HEK293T (cell line): ENCODE data around the gene ETV6.

Source experiments
- CTCF ChIA-PET: fragments of 350-600 bp; formaldehyde crosslinking; extraction: SDS; loops from one replicate; lab custom pipeline; 2021; ENCODE audit warnings: antibody characterized with exemption, inconsistent platforms; lab: Yijun Ruan, JAX
- POLR2A ChIA-PET: fragments of 350-600 bp; formaldehyde crosslinking; extraction: SDS; loops from one replicate; lab custom pipeline; 2020; ENCODE audit warnings: antibody characterized with exemption, inconsistent platforms; lab: Yijun Ruan, JAX
- DNase-seq: peaks from one replicate; pipeline ENCODE4 v3.0.0; 2012; ENCODE audit warnings: mixed read lengths; ENCODE audit errors: extremely low spot score
- ARNT ChIP-seq: fragments of 450-650 bp; IDR thresholded peaks from 2 replicates; pipeline ENCODE4 v1.6.1; 2017; ENCODE audit warnings: mild to moderate bottlenecking
- BHLHE40 ChIP-seq: fragments of 450-650 bp; IDR thresholded peaks from 2 replicates; pipeline ENCODE4 v1.6.1; 2016; ENCODE audit warnings: mild to moderate bottlenecking, moderate library complexity, borderline replicate concordance
- CTBP1 ChIP-seq: fragments of 450-650 bp; IDR thresholded peaks from 2 replicates; pipeline ENCODE4 v1.6.1; 2016; ENCODE audit warnings: borderline replicate concordance
- ELF4 ChIP-seq: fragments of 450-650 bp; IDR thresholded peaks from 2 replicates; pipeline ENCODE4 v1.6.1; 2017; ENCODE audit warnings: antibody characterized with exemption
- FOXA1 ChIP-seq: fragments of 450-650 bp; IDR thresholded peaks from 2 replicates; pipeline ENCODE4 v1.6.1; 2016; ENCODE audit warnings: mild to moderate bottlenecking
- FOXK2 ChIP-seq: fragments of 450-650 bp; IDR thresholded peaks from 2 replicates; pipeline ENCODE4 v1.6.1; 2016; ENCODE audit warnings: mild to moderate bottlenecking
- FOXM1 ChIP-seq: fragments of 450-650 bp; IDR thresholded peaks from 2 replicates; pipeline ENCODE4 v1.6.1; 2017; ENCODE audit warnings: mild to moderate bottlenecking, borderline replicate concordance
- HDGF ChIP-seq: fragments of 450-650 bp; IDR thresholded peaks from 2 replicates; pipeline ENCODE4 v1.6.1; 2017; ENCODE audit warnings: antibody characterized with exemption, borderline replicate concordance
- L3MBTL2 ChIP-seq: fragments of 450-650 bp; conservative IDR thresholded peaks from 2 replicates; pipeline ENCODE4 v1.6.1; 2016; ENCODE audit warnings: mild to moderate bottlenecking
- LEF1 ChIP-seq: fragments of 450-650 bp; IDR thresholded peaks from 2 replicates; pipeline ENCODE4 v1.6.1; 2017; ENCODE audit warnings: mild to moderate bottlenecking, borderline replicate concordance
- NFRKB ChIP-seq: fragments of 450-650 bp; IDR thresholded peaks from 2 replicates; pipeline ENCODE4 v1.6.1; 2016; ENCODE audit warnings: mild to moderate bottlenecking, moderate library complexity
- SP1 ChIP-seq: fragments of 450-650 bp; IDR thresholded peaks from 2 replicates; pipeline ENCODE4 v1.6.1; 2017
- SUZ12 ChIP-seq: fragments of 450-650 bp; IDR thresholded peaks from 2 replicates; pipeline ENCODE4 v1.6.1; 2016; ENCODE audit warnings: mild to moderate bottlenecking
- TARDBP ChIP-seq: fragments of 450-650 bp; IDR thresholded peaks from 2 replicates; pipeline ENCODE4 v1.6.1; 2016
- ZNF384 ChIP-seq: fragments of 450-650 bp; IDR thresholded peaks from 2 replicates; pipeline ENCODE4 v1.6.1; 2016
- TF ChIP-seq, protein P1 (sequence below): fragments of 450-650 bp; IDR thresholded peaks from 2 replicates; pipeline ENCODE4 v1.6.1; 2016

Gene ETV6

GRCh38 chr12:11824069-11824468 lies 174.6 kb downstream of the ETV6 start:
- no peak for DNase-seq
- ChIA-PET POLR2A (no interaction called here), CTCF (no interaction called here)
- TF ChIP-seq SUZ12 (no peak), HDGF (no peak), FOXK2 (no peak), BHLHE40 (no peak), CTBP1 (no peak), ARNT (no peak), ELF4 (no peak), FOXM1 (no peak)

DNA sequence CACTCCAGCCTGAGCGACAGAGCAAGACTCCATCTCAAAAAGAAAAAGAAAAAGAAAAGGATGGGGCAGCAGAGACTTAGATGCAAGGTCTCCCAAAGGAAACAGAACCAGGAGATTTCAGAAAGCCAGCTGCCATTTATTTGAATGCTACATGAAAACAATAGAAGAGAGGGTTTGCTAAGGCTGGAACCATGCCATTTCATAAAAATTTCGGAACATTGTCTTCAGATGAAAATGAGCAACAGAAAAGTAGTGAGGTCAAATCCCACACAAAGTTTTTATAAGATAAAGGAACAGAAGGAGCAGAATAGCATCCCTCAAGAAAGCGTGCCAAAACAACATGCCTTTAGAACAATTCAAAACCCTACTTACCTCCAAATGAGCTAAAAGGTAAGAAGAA lies 175.3 kb downstream of the ETV6 start:
- no peak for DNase-seq
- ChIA-PET CTCF (interaction anchor here (0.8 kb wide), 1 partner anchor 13 kb away, joined by 3 read pairs; no protein-coding TSS in a partner anchor), POLR2A (no interaction called here)
- TF ChIP-seq BHLHE40: no peak
- no peak for TF ChIP-seq HDGF
- TF ChIP-seq FOXM1: no peak
- TF ChIP-seq SP1: no peak
- TF ChIP-seq FOXA1: no peak
- TF ChIP-seq, protein P1, sequence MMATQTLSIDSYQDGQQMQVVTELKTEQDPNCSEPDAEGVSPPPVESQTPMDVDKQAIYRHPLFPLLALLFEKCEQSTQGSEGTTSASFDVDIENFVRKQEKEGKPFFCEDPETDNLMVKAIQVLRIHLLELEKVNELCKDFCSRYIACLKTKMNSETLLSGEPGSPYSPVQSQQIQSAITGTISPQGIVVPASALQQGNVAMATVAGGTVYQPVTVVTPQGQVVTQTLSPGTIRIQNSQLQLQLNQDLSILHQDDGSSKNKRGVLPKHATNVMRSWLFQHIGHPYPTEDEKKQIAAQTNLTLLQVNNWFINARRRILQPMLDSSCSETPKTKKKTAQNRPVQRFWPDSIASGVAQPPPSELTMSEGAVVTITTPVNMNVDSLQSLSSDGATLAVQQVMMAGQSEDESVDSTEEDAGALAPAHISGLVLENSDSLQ: no peak
- TF ChIP-seq L3MBTL2: no peak
- TF ChIP-seq LEF1: no peak
- TF ChIP-seq CTBP1: no peak
- TF ChIP-seq NFRKB: no peak
- no peak for TF ChIP-seq ELF4
- TF ChIP-seq ARNT: no peak
- no peak for TF ChIP-seq FOXK2

GRCh38 chr12:11825278-11825677 lies 175.8 kb downstream of the ETV6 start:
- CTCF ChIA-PET: interaction anchor here (0.8 kb wide), 1 partner anchor 13 kb away, joined by 3 read pairs; no protein-coding TSS in a partner anchor
- no peak for DNase-seq
- POLR2A ChIA-PET: no interaction called here
- TF ChIP-seq LEF1 (no peak), HDGF (no peak), BHLHE40 (no peak), SP1 (no peak), L3MBTL2 (no peak), FOXM1 (no peak), CTBP1 (no peak), FOXA1 (no peak), TARDBP (no peak), ELF4 (no peak), SUZ12 (no peak), NFRKB (no peak), ZNF384 (no peak), ARNT (no peak), FOXK2 (no peak)
- TF ChIP-seq, protein P1: no peak

DNA sequence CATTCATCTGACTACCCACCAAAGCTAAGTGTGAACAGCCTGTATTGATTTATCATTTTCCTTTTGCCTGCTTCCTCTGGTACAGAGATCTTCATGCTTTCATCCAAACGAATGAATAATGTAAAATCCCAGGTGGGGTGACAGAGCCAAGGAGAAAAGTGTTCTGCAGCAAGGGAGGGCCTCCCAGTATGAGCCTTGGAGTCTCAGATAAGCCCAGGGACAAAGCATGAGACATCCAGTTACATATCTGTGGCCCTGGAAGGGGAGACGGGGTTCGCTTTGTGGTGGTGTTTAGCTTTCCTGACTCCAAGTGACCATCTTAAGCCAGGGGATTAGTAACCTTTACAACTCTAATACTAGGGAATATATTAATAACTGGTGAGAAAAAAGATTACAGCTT lies 177.1 kb downstream of the ETV6 start:
- no peak for TF ChIP-seq SUZ12
- TF ChIP-seq NFRKB: no peak
- no peak for TF ChIP-seq LEF1
- TF ChIP-seq L3MBTL2: no peak
- no peak for TF ChIP-seq ZNF384
- no peak for TF ChIP-seq SP1
- no peak for TF ChIP-seq ARNT
- no peak for TF ChIP-seq FOXK2
- TF ChIP-seq FOXM1: no peak
- TF ChIP-seq HDGF: no peak
- no peak for TF ChIP-seq FOXA1
- TF ChIP-seq, protein P1: no peak
- TF ChIP-seq CTBP1: no peak
- CTCF ChIA-PET: no interaction called here
- POLR2A ChIA-PET: interaction anchor here (0.6 kb wide), 1 partner anchor 62 kb away, joined by 4 read pairs; no protein-coding TSS in a partner anchor
- DNase-seq: no peak

- peak; percentile 17 for DNase-seq
- POLR2A ChIA-PET: interaction anchor here (0.6 kb wide), 1 partner anchor 63 kb away, joined by 4 read pairs; no protein-coding TSS in a partner anchor
- TF ChIP-seq CTBP1: no peak
- TF ChIP-seq SP1: no peak
- TF ChIP-seq LEF1: no peak
- TF ChIP-seq SUZ12: no peak
- no peak for TF ChIP-seq ELF4
- no peak for TF ChIP-seq HDGF
- no peak for TF ChIP-seq FOXA1
- TF ChIP-seq BHLHE40: no peak
- TF ChIP-seq ZNF384: no peak
- TF ChIP-seq FOXK2: no peak
- no peak for TF ChIP-seq ARNT
- no peak for TF ChIP-seq NFRKB
- TF ChIP-seq, protein P1: no peak
- no peak for TF ChIP-seq TARDBP
- CTCF ChIA-PET: no interaction called here
These were observed 177.9 kb downstream of the ETV6 start for GRCh38 chr12:11827091-11828061.
